H9 (cell line): Measurements from ENCODE around the gene INVS. TPM values are rescaled to one million over a fixed set of nuclear protein-coding genes. Genes with fewer than 3 reads are reported as not detected.

Experiments
- DNase-seq: peaks from one replicate; pipeline ENCODE4 v3.0.0-alpha.2; 2017
- H2AFZ ChIP-seq: one replicate; pipeline ENCODE4 v1.6.1; 2013; ENCODE audit warnings: mild to moderate bottlenecking, low read length, control low read depth, moderate library complexity
- H2AK5ac ChIP-seq: 2 replicates; pipeline ENCODE4 v1.6.1; 2013; ENCODE audit warnings: low read length, control low read depth, mixed read lengths; ENCODE audit not compliant: insufficient read length
- H2BK120ac ChIP-seq: one replicate; pipeline ENCODE4 v1.6.1; 2013; ENCODE audit warnings: low read depth, mild to moderate bottlenecking, low read length, control low read depth, inconsistent platforms; ENCODE audit not compliant: poor library complexity, severe bottlenecking
- H2BK12ac ChIP-seq: 2 replicates; pipeline ENCODE4 v1.6.1; 2013; ENCODE audit warnings: low read length, control low read depth, mixed read lengths, low read depth; ENCODE audit not compliant: insufficient read length
- H2BK15ac ChIP-seq: 2 replicates; pipeline ENCODE4 v1.6.1; 2013; ENCODE audit warnings: low read depth, low read length, control low read depth
- H2BK20ac ChIP-seq: one replicate; pipeline ENCODE4 v1.6.1; 2013; ENCODE audit warnings: low read depth, mild to moderate bottlenecking, low read length, control low read depth, inconsistent platforms; ENCODE audit not compliant: poor library complexity, severe bottlenecking
- H2BK5ac ChIP-seq: 2 replicates; pipeline ENCODE4 v1.6.1; 2013; ENCODE audit warnings: low read length, control low read depth, mixed read lengths; ENCODE audit not compliant: insufficient read length
- H3K14ac ChIP-seq: 2 replicates; pipeline ENCODE4 v1.6.1; 2013; ENCODE audit warnings: low read length, control low read depth; ENCODE audit not compliant: insufficient read depth
- H3K18ac ChIP-seq: 2 replicates; pipeline ENCODE4 v1.6.1; 2013; ENCODE audit warnings: low read depth, mild to moderate bottlenecking, mixed read lengths, low read length, control low read depth; ENCODE audit not compliant: insufficient read length
- H3K23ac ChIP-seq: 2 replicates; pipeline ENCODE4 v1.6.1; 2013; ENCODE audit warnings: low read length, control low read depth, mixed read lengths, low read depth; ENCODE audit not compliant: insufficient read length
- H3K23me2 ChIP-seq: 2 replicates; pipeline ENCODE4 v1.6.1; 2013; ENCODE audit warnings: low read depth, mild to moderate bottlenecking, mixed read lengths, low read length, control low read depth; ENCODE audit not compliant: insufficient read length, poor library complexity, severe bottlenecking
- H3K27ac ChIP-seq: 2 replicates; pipeline ENCODE4 v1.5.1; 2013; ENCODE audit warnings: low read length, control low read depth, mixed read lengths, low read depth; ENCODE audit not compliant: insufficient read length
- H3K27me3 ChIP-seq: 2 replicates; pipeline ENCODE4 v1.6.1; 2013; ENCODE audit warnings: low read length, control low read depth, inconsistent platforms; ENCODE audit not compliant: insufficient read depth
- H3K4ac ChIP-seq: 2 replicates; pipeline ENCODE4 v1.6.1; 2013; ENCODE audit warnings: low read depth, mild to moderate bottlenecking, control low read depth, inconsistent platforms, low read length, moderate library complexity
- H3K4me1 ChIP-seq: 2 replicates; pipeline ENCODE4 v1.6.1; 2013; ENCODE audit warnings: low read length, control low read depth, inconsistent platforms; ENCODE audit not compliant: insufficient read depth
- H3K4me2 ChIP-seq: 2 replicates; pipeline ENCODE4 v1.6.1; 2013; ENCODE audit warnings: low read length, control low read depth, mixed read lengths; ENCODE audit not compliant: insufficient read length, insufficient read depth
- H3K56ac ChIP-seq: 2 replicates; pipeline ENCODE4 v1.6.1; 2013; ENCODE audit warnings: low read depth, mild to moderate bottlenecking, mixed read lengths, low read length, control low read depth; ENCODE audit not compliant: insufficient read length
- H3K79me1 ChIP-seq: 2 replicates; pipeline ENCODE4 v1.6.1; 2013; ENCODE audit warnings: low read depth, mild to moderate bottlenecking, moderate library complexity, low read length, control low read depth, inconsistent platforms; ENCODE audit not compliant: insufficient read depth, poor library complexity, severe bottlenecking
- H3K79me2 ChIP-seq: 2 replicates; pipeline ENCODE4 v1.6.1; 2013; ENCODE audit warnings: low read length, control low read depth, inconsistent platforms; ENCODE audit not compliant: insufficient read depth
- H3K9ac ChIP-seq: 2 replicates; pipeline ENCODE4 v1.6.1; 2013; ENCODE audit warnings: low read length, control low read depth, mixed read lengths; ENCODE audit not compliant: insufficient read length; ENCODE audit errors: extremely low read depth
- H3K9me3 ChIP-seq: one replicate; pipeline ENCODE4 v1.6.1; 2013; ENCODE audit warnings: low read depth, low read length, inconsistent platforms; ENCODE audit not compliant: control insufficient read depth
- H3T11ph ChIP-seq: one replicate; pipeline ENCODE4 v1.6.1; 2013; ENCODE audit warnings: mild to moderate bottlenecking, low read length, control low read depth, inconsistent platforms
- H4K20me1 ChIP-seq: one replicate; pipeline ENCODE4 v1.6.1; 2013; ENCODE audit not compliant: control insufficient read depth, insufficient read length, insufficient read depth
- H4K5ac ChIP-seq: 2 replicates; pipeline ENCODE4 v1.6.1; 2013; ENCODE audit warnings: low read depth, mild to moderate bottlenecking, mixed read lengths, low read length, control low read depth; ENCODE audit not compliant: insufficient read length
- H4K8ac ChIP-seq: replicated peaks from 2 replicates; pipeline ENCODE4 v1.6.1; 2013; ENCODE audit warnings: low read length, control low read depth, mixed read lengths, low read depth; ENCODE audit not compliant: insufficient read length
- H4K91ac ChIP-seq: 2 replicates; pipeline ENCODE4 v1.6.1; 2013; ENCODE audit warnings: low read depth, mild to moderate bottlenecking, moderate library complexity, mixed read lengths, low read length, control low read depth; ENCODE audit not compliant: insufficient read length
- H3K27ac Mint-ChIP-seq, 3 experiments: 2 replicates in 2 of 3; 3 replicates in 1 of 3; pipeline ENCODE4 v1.8.0; 2020 to 2021; ENCODE audit warnings: mixed read lengths in 3 of 3, mild to moderate bottlenecking in 1 of 3, moderate library complexity in 1 of 3
- H3K27me3 Mint-ChIP-seq: 2 replicates; pipeline ENCODE4 v1.8.0; 2021; ENCODE audit warnings: low read depth, mild to moderate bottlenecking, moderate library complexity, mixed read lengths
- H3K36me3 Mint-ChIP-seq, 3 experiments: 2 replicates in 2 of 3; 3 replicates in 1 of 3; pipeline ENCODE4 v1.8.0; 2020 to 2021; ENCODE audit warnings: low read depth in 3 of 3, mixed read lengths in 3 of 3; ENCODE audit not compliant: insufficient read depth in 1 of 3
- H3K4me1 Mint-ChIP-seq, 2 experiments: 2 replicates each; pipeline ENCODE4 v1.8.0; 2020; ENCODE audit warnings: mixed read lengths in 2 of 2
- H3K4me3 Mint-ChIP-seq, 2 experiments: 2 replicates in 1 of 2; 3 replicates in 1 of 2; pipeline ENCODE4 v1.8.0; 2020 to 2021; ENCODE audit warnings: mild to moderate bottlenecking in 2 of 2, mixed read lengths in 2 of 2, moderate library complexity in 1 of 2
- H3K9me3 Mint-ChIP-seq, 2 experiments: 2 replicates in 1 of 2; 3 replicates in 1 of 2; pipeline ENCODE4 v1.8.0; 2020; ENCODE audit warnings: mild to moderate bottlenecking in 2 of 2, mixed read lengths in 2 of 2, moderate library complexity in 1 of 2
- CTCF ChIP-seq: fragments of 200-600 bp; sonication (generic); conservative IDR thresholded peaks from 3 replicates; pipeline ENCODE4 v1.8.0; 2021; ENCODE audit warnings: antibody characterized with exemption, mild to moderate bottlenecking
- WGBS: extraction: QIAGEN DNeasy Blood & Tissue Kit; methylation state at CpG from one replicate; pipeline ENCODE4 v1.1.7; 2013; ENCODE audit warnings: missing lambda C conversion rate, low lambda C conversion rate, mixed read lengths; ENCODE audit not compliant: insufficient read length; ENCODE audit errors: extremely low coverage; 5-methylcytosine and 5-hydroxymethylcytosine counted together
- total RNA-seq: library from RNA; stranded (reverse); gene quantifications from 2 replicates; pipeline ENCODE4 v1.2.1, GENCODE V29; 2021

Gene INVS
- total RNA-seq, 1 experiment from 2014 or later = 7.5 TPM

GRCh38 chr9:100350188-100350587 lies 251.1 kb downstream of the INVS start:
- H3K79me2 ChIP-seq = peaks cover 56% of the 10 kb centered on the region
- WGBS = no CpG with 5 or more reads among the region's 1 CpG
- H3K9me3 Mint-ChIP-seq = peaks cover 3 to 9% of the 10 kb centered on the region in 2 experiments
- H3K23ac ChIP-seq = no peak overlapping the region
- H3K27ac ChIP-seq = no peak overlapping the region
- no peak overlapping the region for H2BK20ac ChIP-seq
- no peak overlapping the region for H4K5ac ChIP-seq
- H3K4me1 Mint-ChIP-seq = peaks cover 43% of the 10 kb centered on the region in 2 experiments
- no peak overlapping the region for H2BK5ac ChIP-seq
- no peak overlapping the region for H2BK15ac ChIP-seq
- no peak overlapping the region for H3K18ac ChIP-seq
- DNase-seq = no peak
- TF ChIP-seq CTCF = no peak
- H3K4me2 ChIP-seq = peak overlapping the region; percentile 91
- no peak overlapping the region for H4K8ac ChIP-seq
- H2BK12ac ChIP-seq = no peak overlapping the region
- H4K91ac ChIP-seq = no peak overlapping the region
- H3K4me1 ChIP-seq = peaks cover 8% of the 10 kb centered on the region; the same call in 1 of the 2 replicates
- no peaks in the 10 kb centered on the region for H3K27me3 Mint-ChIP-seq
- H2BK120ac ChIP-seq = no peak overlapping the region
- peaks cover 26 to 37% (median 31%) of the 10 kb centered on the region in 3 experiments for H3K36me3 Mint-ChIP-seq
- peak overlapping the region in 1 of 3 experiments; percentile 58; a peak in 2 of 7 replicates for H3K27ac Mint-ChIP-seq
- H3K9me3 ChIP-seq = no peaks in the 10 kb centered on the region
- peak overlapping the region; percentile 26 to 34 for H3K4me3 Mint-ChIP-seq
- H2AK5ac ChIP-seq = no peak overlapping the region
- H3K14ac ChIP-seq = no peak overlapping the region
- H3K79me1 ChIP-seq = peaks cover 4% of the 10 kb centered on the region
- peaks cover 9% of the 10 kb centered on the region for H3K23me2 ChIP-seq
- no peak overlapping the region for H3T11ph ChIP-seq
- H2AFZ ChIP-seq = no peak overlapping the region
- no peak overlapping the region for H3K4ac ChIP-seq
- no peaks in the 10 kb centered on the region for H3K27me3 ChIP-seq
- peaks cover 2% of the 10 kb centered on the region for H4K20me1 ChIP-seq
- H3K9ac ChIP-seq = no peak overlapping the region
- H3K56ac ChIP-seq = no peak overlapping the region

Other genes with a start within 250 kb of the INVS start
- 20.1 and 21.2 TPM in 2 replicates for gene STX17, start 192.6 kb upstream of the INVS start, total RNA-seq
- gene ERP44, start 243 bp upstream of the INVS start, total RNA-seq = 15.4 and 15.5 TPM in 2 replicates